PC-3 (cell line): ENCODE data around the gene POLR3B. TPM values are rescaled to one million over a fixed set of nuclear protein-coding genes. Genes with fewer than 3 reads are reported as not detected.
A peak's percentile ranks its signal among the peaks of the same experiment; 100 is the strongest.

Experiments used
- ATAC-seq: fragments of 200-7000 bp; cut with Tn5 transposase; 2 replicates; pipeline ENCODE4 v1.9.1; 2020; ENCODE audit warnings: mild to moderate bottlenecking, moderate library complexity
- Bru-seq: library from RNA; stranded (reverse); fragments of 400-500 nt; gene quantifications from one replicate; lab custom pipeline; 2021; lab: Mats Ljungman, UMichigan
- BruChase-seq, 2 experiments: library from RNA; stranded (reverse); fragments of 400-500 nt; gene quantifications; one replicate each; lab custom pipeline; 2021; lab: Mats Ljungman, UMichigan
- BruUV-seq: library from RNA; stranded (reverse); fragments of 400-500 nt; replicated peaks from 2 replicates; lab custom pipeline; 2021; lab: Mats Ljungman, UMichigan
- CTCF ChIA-PET: fragments of 300-600 bp; sonication (Branson Sonifier 250); formaldehyde crosslinking; loops from one replicate; lab custom pipeline; 2022; ENCODE audit warnings: antibody characterized with exemption; lab: Charles Lee
- POLR2A ChIA-PET: fragments of 300-600 bp; sonication (Branson Sonifier 250); formaldehyde crosslinking; loops from one replicate; lab custom pipeline; 2022; ENCODE audit warnings: antibody characterized with exemption; ENCODE audit not compliant: unreplicated experiment; lab: Charles Lee
- DNase-seq: peaks from one replicate; pipeline ENCODE4 v3.0.0-alpha.2; 2015
- H2AFZ ChIP-seq: fragments of 300-600 bp; sonication (generic); 2 replicates; pipeline ENCODE4 v1.6.0; 2016; ENCODE audit warnings: antibody characterized with exemption, low read length
- H3F3A ChIP-seq: fragments of 300-600 bp; sonication (generic); one replicate; pipeline ENCODE4 v1.6.0; 2017; ENCODE audit warnings: antibody characterized with exemption, low read length, control low read depth, mild to moderate bottlenecking; ENCODE audit not compliant: unreplicated experiment
- H3K27ac ChIP-seq: fragments of 300-600 bp; sonication (generic); 2 replicates; pipeline ENCODE4 v1.5.1; 2016; ENCODE audit warnings: mild to moderate bottlenecking, low read length
- H3K27me3 ChIP-seq: fragments of 300-600 bp; sonication (generic); 2 replicates; pipeline ENCODE4 v1.6.1; 2016; ENCODE audit warnings: low read length, mixed read lengths
- H3K36me3 ChIP-seq: fragments of 300-600 bp; sonication (generic); 2 replicates; pipeline ENCODE4 v1.6.1; 2016; ENCODE audit warnings: low read depth, mixed run types, low read length, mixed read lengths
- H3K4me1 ChIP-seq: fragments of 300-600 bp; sonication (generic); 2 replicates; pipeline ENCODE4 v1.5.1; 2016; ENCODE audit warnings: low read length; ENCODE audit not compliant: insufficient read depth
- H3K4me2 ChIP-seq: fragments of 300-600 bp; sonication (generic); 2 replicates; pipeline ENCODE4 v1.6.0; 2016; ENCODE audit warnings: low read length
- H3K4me3 ChIP-seq: fragments of 300-600 bp; sonication (generic); 2 replicates; pipeline ENCODE4 v1.5.1; 2016; ENCODE audit warnings: mild to moderate bottlenecking, low read length, mixed read lengths
- H3K79me2 ChIP-seq: fragments of 300-600 bp; sonication (generic); 2 replicates; pipeline ENCODE4 v1.6.1; 2017; ENCODE audit warnings: low read length, mixed read lengths
- H3K9ac ChIP-seq: fragments of 300-600 bp; sonication (generic); 2 replicates; pipeline ENCODE4 v1.6.0; 2016; ENCODE audit warnings: mild to moderate bottlenecking, low read length
- H3K9me2 ChIP-seq: fragments of 300-600 bp; sonication (generic); replicated peaks from 2 replicates; pipeline ENCODE4 v1.6.1; 2016; ENCODE audit warnings: mixed run types, low read length, mixed read lengths
- H3K9me3 ChIP-seq: fragments of 300-600 bp; sonication (generic); 2 replicates; pipeline ENCODE4 v1.6.1; 2016; ENCODE audit warnings: low read length, mixed read lengths
- H4K20me1 ChIP-seq: fragments of 300-600 bp; sonication (generic); 2 replicates; pipeline ENCODE4 v1.6.1; 2016; ENCODE audit warnings: low read length, mixed read lengths
- EZH2 ChIP-seq: fragments of 300-600 bp; sonication (generic); IDR thresholded peaks from one replicate; pipeline ENCODE4 v1.6.1; 2017; ENCODE audit warnings: antibody characterized with exemption, mild to moderate bottlenecking, low read length; ENCODE audit not compliant: unreplicated experiment
- EZH2phosphoT487 ChIP-seq: fragments of 300-600 bp; sonication (generic); IDR thresholded peaks from 2 replicates; pipeline ENCODE4 v1.6.1; 2018; ENCODE audit warnings: mild to moderate bottlenecking, antibody characterized with exemption, low read length, borderline replicate concordance
- intact Hi-C: fragments of 100-400 bp; cut with micrococcal nuclease; formaldehyde crosslinking; loops from 2 replicates; pipeline ENCODE4 v1.9.0; 2023
- long read RNA-seq: library from polyadenylated mRNA; unstranded; transcript quantifications from one replicate; pipeline ENCODE4 v2.0.0, GENCODE V29; 2021; ENCODE audit not compliant: unreplicated experiment
- total RNA-seq: library from RNA; depleted of rRNA; stranded (reverse); fragments of >200 nt; gene quantifications from 2 replicates; pipeline ENCODE4 v1.2.3, GENCODE V29; 2014; rRNA removed
- TF ChIP-seq, protein P1 (sequence below): fragments of 300-600 bp; sonication (generic); conservative IDR thresholded peaks from 2 replicates; pipeline ENCODE4 v1.5.1; 2017; ENCODE audit warnings: antibody characterized with exemption, low read depth, mild to moderate bottlenecking, low read length

Gene POLR3B
- 23.4 and 24.3 TPM in 2 replicates for total RNA-seq
- percentile 82 among the genes with signal in this experiment for Bru-seq, nascent RNA
- BruChase-seq, experiment 1, labeled RNA remaining after a 6-hour chase = percentile 76 among the genes with signal in this experiment
- percentile 71 among the genes with signal in this experiment for BruChase-seq, experiment 2, labeled RNA remaining after a 2-hour chase
- long read RNA-seq, full-length matches to known transcripts = 37 of 44 reads
- long read RNA-seq, partial matches to known transcripts = 5 of 44 reads
- long read RNA-seq, other reads (novel, unspliced or antisense) = 2 of 44 reads

- no peaks in the 10 kb centered on the region for H3K9me3 ChIP-seq
- no peaks in the 10 kb centered on the region for H3K9me2 ChIP-seq
- POLR2A ChIA-PET = interaction anchor here (0.5 to 1.1 kb wide), 6 partner anchors 11 to 912 kb away, joined by 3 to 10 read pairs (median 4); partner anchors contain the start of gene CKAP4
- DNase-seq (peak; percentile 97), ATAC-seq (peak; percentile 85)
- peak within 1 kb of the TSS; percentile 82 for H3K4me3 ChIP-seq
- peak within 1 kb of the TSS; percentile 89 for H3K9ac ChIP-seq
- no peaks in the 10 kb centered on the region for H3K36me3 ChIP-seq
- H3K27ac ChIP-seq = peak within 1 kb of the TSS; percentile 70
- H3K4me2 ChIP-seq = peak within 1 kb of the TSS; percentile 92
- H3K4me1 ChIP-seq = peaks cover 18% of the 10 kb centered on the region
- peaks cover 49% of the 10 kb centered on the region for H3K79me2 ChIP-seq
- no peaks in the 10 kb centered on the region for H3F3A ChIP-seq
- CTCF ChIA-PET = interaction anchor here (0.6 to 2.2 kb wide), 11 partner anchors 16 to 561 kb away, joined by 3 to 12 read pairs (median 3); no protein-coding TSS in a partner anchor
- intact Hi-C loops = loop anchor here (1.0 to 5.0 kb wide), 3 partner anchors 110 to 563 kb away; partner anchors contain the start of genes CKAP4 and RIC8B
- no peaks in the 10 kb centered on the region for H3K27me3 ChIP-seq
- 0 out of 2 replicates have a peak, but pooled peaks cover 6% of the 10 kb centered on the region for H4K20me1 ChIP-seq
- TSS peak; percentile 89 for BruUV-seq
- H2AFZ ChIP-seq = peak within 1 kb of the TSS; percentile 82
- TF ChIP-seq EZH2phosphoT487 = no peak
- TF ChIP-seq, protein P1, sequence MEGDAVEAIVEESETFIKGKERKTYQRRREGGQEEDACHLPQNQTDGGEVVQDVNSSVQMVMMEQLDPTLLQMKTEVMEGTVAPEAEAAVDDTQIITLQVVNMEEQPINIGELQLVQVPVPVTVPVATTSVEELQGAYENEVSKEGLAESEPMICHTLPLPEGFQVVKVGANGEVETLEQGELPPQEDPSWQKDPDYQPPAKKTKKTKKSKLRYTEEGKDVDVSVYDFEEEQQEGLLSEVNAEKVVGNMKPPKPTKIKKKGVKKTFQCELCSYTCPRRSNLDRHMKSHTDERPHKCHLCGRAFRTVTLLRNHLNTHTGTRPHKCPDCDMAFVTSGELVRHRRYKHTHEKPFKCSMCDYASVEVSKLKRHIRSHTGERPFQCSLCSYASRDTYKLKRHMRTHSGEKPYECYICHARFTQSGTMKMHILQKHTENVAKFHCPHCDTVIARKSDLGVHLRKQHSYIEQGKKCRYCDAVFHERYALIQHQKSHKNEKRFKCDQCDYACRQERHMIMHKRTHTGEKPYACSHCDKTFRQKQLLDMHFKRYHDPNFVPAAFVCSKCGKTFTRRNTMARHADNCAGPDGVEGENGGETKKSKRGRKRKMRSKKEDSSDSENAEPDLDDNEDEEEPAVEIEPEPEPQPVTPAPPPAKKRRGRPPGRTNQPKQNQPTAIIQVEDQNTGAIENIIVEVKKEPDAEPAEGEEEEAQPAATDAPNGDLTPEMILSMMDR = peak; percentile 93
These were observed at the start of gene POLR3B for GRCh38 chr12:106357549-106358395. Gene POLR3B, plus strand, starts transcription at chr12:106357748. Its CDS starts 132 bp downstream, at chr12:106357880.

DNA sequence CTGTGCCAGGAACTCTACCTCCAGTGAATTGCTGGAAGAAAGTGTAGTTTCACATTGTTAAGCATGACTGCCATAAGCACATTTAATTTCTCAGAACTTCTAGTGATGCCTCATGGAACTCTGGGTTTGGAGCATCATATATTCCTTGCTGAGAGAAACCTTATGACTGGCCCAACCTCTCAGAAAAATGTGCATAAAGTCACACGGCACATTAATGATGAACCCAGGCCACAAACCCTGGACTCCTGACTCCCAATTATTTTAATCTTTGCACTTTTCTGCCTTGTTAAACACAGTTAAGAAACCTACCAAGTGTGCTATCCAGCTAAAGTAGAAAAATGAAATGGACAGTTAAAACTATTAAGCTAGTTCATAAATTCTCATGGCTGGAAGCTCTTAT is 49.4 kb upstream of the POLR3B start:
- Histone ChIP-seq H3K4me3 (no peak overlapping the region), H3K9ac (no peak overlapping the region), H4K20me1 (no peaks in the 10 kb centered on the region), H3K9me3 (no peaks in the 10 kb centered on the region), H3K79me2 (no peaks in the 10 kb centered on the region), H2AFZ (no peak overlapping the region), H3F3A (no peaks in the 10 kb centered on the region), H3K27ac (no peak overlapping the region), H3K9me2 (no peaks in the 10 kb centered on the region), H3K36me3 (no peaks in the 10 kb centered on the region), H3K4me1 (peaks cover 41% of the 10 kb centered on the region), H3K4me2 (peak overlapping the region; percentile 45), H3K27me3 (no peaks in the 10 kb centered on the region)
- intact Hi-C loops = no loop called here
- BruUV-seq = no TSS peak
- TF ChIP-seq, protein P1 = no peak
- no peak for TF ChIP-seq EZH2
- no peak for TF ChIP-seq EZH2phosphoT487
- no peak for DNase-seq
- ATAC-seq = no peak
- POLR2A ChIA-PET = no interaction called here
- CTCF ChIA-PET = interaction anchor here (0.6 kb wide), 1 partner anchor 350 kb away, joined by 3 read pairs; no protein-coding TSS in a partner anchor
